ENCODE results near the gene KICS2.

DNA sequence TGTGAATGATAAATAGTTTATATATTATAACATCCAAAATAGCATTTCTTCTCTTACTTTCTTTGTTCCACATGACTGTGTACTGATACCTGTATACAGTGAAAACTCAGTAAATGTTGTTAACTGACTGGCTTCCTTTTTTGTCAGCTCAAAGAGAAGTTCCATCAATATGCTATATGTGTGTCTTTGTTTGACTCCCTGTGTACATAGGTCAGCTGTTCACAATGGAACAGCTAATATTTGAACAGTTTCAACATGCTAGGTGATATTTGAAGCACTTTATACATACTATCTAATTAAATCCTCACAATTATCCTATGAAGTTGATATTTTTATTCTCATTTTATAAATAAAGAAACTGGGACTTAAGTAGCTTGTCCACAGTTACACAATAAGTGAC lies 15.3 kb upstream of the KICS2 start:
- TF ChIP-seq, protein P1, sequence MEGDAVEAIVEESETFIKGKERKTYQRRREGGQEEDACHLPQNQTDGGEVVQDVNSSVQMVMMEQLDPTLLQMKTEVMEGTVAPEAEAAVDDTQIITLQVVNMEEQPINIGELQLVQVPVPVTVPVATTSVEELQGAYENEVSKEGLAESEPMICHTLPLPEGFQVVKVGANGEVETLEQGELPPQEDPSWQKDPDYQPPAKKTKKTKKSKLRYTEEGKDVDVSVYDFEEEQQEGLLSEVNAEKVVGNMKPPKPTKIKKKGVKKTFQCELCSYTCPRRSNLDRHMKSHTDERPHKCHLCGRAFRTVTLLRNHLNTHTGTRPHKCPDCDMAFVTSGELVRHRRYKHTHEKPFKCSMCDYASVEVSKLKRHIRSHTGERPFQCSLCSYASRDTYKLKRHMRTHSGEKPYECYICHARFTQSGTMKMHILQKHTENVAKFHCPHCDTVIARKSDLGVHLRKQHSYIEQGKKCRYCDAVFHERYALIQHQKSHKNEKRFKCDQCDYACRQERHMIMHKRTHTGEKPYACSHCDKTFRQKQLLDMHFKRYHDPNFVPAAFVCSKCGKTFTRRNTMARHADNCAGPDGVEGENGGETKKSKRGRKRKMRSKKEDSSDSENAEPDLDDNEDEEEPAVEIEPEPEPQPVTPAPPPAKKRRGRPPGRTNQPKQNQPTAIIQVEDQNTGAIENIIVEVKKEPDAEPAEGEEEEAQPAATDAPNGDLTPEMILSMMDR (IDR thresholded peaks at IDR 0.05): no peak
- TF ChIP-seq EP300 (IDR thresholded peaks at IDR 0.05): no peak
- TF ChIP-seq POLR2A (IDR thresholded peaks at IDR 0.05): no peak

Data from stomach (tissue), 4 donors.